Measurements from ENCODE around the gene HLF.

- TF ChIP-seq CTCF (IDR thresholded peaks at IDR 0.05) (no peak), POLR2A (IDR thresholded peaks at IDR 0.05) (no peak)
These were observed 49.0 kb upstream of the HLF start for GRCh38 chr17:55215711-55216110.

All from Peyer's patch (tissue), 4 donors.